ENCODE data around the gene TTLL6.
"Not testable (repeated sequence)": the region's sequence is repeated elsewhere in the genome, so short reads cannot be mapped to it uniquely, and the experiment has no call there.

DNA sequence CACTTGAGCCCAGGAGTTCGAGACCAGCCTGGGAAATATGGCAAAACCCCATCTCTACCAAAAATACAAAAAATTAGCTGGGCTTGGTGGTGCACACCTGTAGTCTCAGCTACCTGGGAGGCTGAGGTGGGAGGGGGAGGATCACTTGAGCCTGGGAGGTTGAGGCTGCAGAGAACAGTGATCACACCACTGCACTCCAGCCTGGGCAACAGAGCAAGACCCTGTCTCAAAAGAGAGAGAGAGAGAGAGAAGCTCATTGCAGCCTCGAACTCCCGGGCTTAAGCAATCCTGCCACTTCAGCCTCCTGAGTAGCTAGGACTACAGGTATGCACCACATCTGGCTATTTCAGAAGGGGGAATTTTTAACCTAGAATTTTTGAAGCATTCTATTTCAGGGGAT lies 100.5 kb downstream of the TTLL6 start:
- TF ChIP-seq EZH2 (IDR thresholded peaks at IDR 0.05; ENCODE audit: insufficient read depth, poor library complexity, severe bottlenecking); EZH2phosphoT487 (IDR thresholded peaks at IDR 0.05; ENCODE audit: insufficient read depth, low read depth): not testable (repeated sequence)
